Measurements from ENCODE around the gene SYTL4. TPM values are rescaled to one million over a fixed set of nuclear protein-coding genes. Genes with fewer than 3 reads are reported as not detected.
A peak's percentile ranks its signal among the peaks of the same experiment; 100 is the strongest.

SYTL4 gene
- total RNA-seq, 2 experiments from 2014 or later, result not detected

DNA sequence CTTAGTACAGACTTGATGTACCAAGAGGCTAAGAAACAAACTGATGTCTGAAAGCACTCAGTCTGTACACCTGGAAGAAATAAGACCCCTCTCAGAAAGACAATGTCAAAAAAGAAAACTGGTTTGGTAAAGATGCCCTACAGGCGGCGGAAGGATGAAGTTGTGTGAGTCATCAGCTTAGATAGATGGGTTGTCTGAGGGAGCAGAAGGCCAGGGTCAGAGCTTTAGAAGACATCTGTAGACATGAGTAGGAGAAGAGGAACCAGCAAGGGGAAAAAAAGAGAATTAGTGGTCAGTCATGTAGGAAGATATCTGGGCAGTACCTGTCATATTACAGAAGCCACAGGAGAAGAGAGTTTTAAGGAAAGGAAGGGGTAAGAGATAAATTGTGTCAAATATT lies 79.7 kb downstream of the SYTL4 start:
- H3K9me3 Mint-ChIP-seq, result no peaks in the 10 kb centered on the region
- H3K27ac Mint-ChIP-seq, result no peak overlapping the region
- DNase-seq, result no peak
- no peaks in the 10 kb centered on the region for H3K4me1 Mint-ChIP-seq
- H3K4me3 Mint-ChIP-seq, result no peak overlapping the region
- no peaks in the 10 kb centered on the region for H3K36me3 Mint-ChIP-seq (ENCODE audit: low read depth)
- POLR2A ChIA-PET, result no interaction called here
- CTCF ChIA-PET, result no interaction called here
- peaks cover 1% of the 10 kb centered on the region for H3K27me3 Mint-ChIP-seq

DNA sequence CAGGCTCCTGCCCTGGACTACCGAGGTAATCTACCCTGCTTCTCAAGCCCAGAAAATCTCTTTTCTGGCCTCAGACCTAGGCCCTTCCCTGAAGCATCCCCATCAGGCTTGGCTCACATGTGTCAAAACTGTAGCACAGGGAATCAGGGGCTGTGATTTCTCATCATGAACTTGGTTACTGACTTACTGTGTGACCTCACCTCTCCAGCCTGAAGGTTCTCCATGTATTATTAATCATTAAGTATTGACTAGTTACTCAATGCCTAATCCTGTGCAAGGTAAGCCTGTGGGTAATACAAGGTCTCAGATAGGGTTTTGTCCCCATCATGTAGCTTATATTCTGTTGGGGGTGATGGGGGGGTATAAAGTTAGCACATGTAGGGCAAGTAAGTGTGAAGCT lies 81.1 kb downstream of the SYTL4 start:
- CTCF ChIA-PET, result no interaction called here
- Mint-ChIP-seq H3K27me3 (peaks cover 1% of the 10 kb centered on the region), H3K4me1 (no peaks in the 10 kb centered on the region), H3K27ac (no peak overlapping the region), H3K9me3 (no peaks in the 10 kb centered on the region), H3K36me3 (ENCODE audit: low read depth) (no peaks in the 10 kb centered on the region), H3K4me3 (no peak overlapping the region)
- POLR2A ChIA-PET, result no interaction called here
- DNase-seq, result no peak

DNA sequence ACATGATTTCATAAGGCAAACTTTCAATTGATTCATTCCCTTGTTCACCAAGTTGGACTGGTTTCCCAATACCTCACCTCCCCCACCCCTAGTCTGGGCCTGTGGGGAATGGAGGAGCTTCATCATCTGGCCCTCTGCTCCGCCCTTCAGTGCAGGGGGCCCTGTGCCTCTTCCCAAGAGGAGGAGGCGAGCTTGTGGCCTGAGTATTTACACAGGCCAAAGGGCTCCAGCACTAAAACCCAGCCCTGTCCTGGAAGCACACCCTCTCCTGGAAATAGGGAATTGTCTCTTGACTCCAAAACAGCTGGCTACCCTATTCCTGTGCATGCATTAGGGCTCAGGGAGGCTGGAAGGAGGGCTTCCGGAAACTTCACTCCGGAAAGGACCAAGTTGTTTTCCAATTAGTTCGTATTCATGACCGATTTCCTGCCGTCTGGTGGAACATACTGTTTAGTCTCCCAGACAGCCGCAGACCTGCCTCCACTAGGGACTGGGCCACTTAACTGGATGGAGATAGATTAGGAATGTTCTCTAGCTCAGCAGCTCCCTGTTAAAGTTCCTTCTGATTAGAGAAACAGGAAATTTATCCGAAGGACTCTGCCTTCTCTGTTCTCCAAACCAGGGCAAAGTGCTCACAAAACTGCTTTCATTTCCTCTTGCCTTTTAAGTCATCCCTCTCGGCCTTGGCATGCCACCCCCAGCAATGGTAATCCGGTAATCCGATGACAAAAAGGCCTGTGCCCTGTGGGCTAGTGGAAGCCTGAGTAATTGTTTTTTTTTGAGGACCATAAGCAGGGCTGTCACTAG lies 82.2 kb downstream of the SYTL4 start:
- CTCF ChIA-PET, result no interaction called here
- Mint-ChIP-seq H3K9me3 (no peaks in the 10 kb centered on the region), H3K27ac (no peak overlapping the region)

DNA sequence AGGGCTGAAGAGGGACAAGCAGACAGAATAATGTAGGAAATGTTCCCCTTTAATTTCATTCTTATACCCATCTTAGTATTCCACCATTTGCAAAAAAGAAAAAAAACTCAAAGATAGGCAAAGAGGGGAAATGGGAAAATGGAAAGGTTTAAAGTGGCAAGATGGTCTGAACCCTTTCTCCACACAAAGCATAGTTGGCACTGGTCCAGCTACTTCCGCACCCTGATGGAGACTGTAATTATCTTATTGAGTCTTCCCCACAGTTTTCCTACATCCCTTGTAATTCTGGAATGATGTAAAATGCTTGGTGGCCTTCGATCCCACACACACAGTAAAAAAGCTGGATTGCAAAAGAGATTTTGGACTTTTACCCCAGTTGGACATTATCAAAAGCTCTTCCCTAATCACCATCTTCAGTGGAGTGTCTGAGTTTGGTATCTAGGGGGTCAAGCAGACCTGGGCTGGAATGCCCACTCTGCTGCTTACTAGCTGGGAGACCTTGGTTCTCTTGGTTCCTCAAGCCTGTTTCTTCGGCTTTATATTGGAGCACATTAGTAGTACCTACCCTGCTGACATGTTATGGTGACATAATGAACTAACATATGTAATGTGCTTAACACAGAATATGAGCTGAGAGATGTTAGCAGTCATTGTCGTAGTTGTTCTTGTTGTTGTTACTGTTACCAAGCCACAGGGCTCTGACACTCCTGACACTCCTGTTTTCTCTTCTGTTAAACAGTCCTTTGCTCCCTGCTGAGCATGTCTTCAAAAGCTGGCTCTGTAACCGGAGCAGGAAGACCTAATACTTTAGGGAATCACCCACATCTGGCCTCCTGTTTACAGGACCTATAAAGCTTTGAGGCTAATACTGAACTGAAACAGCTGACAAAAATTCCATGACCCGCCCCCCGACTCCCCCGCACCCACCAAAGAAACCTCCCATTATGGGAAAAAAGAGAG lies 83.2 kb downstream of the SYTL4 start:
- no peak overlapping the region for H3K27ac Mint-ChIP-seq
- H3K4me3 Mint-ChIP-seq, result no peak overlapping the region
- ChIA-PET CTCF (interaction anchor here (0.7 kb wide), 1 partner anchor 23 kb away, joined by 3 read pairs; no protein-coding TSS in a partner anchor), POLR2A (no interaction called here)
- no peaks in the 10 kb centered on the region for H3K36me3 Mint-ChIP-seq (ENCODE audit: low read depth)
- H3K9me3 Mint-ChIP-seq, result no peaks in the 10 kb centered on the region
- H3K27me3 Mint-ChIP-seq, result peaks cover 7% of the 10 kb centered on the region
- DNase-seq, result no peak
- no peaks in the 10 kb centered on the region for H3K4me1 Mint-ChIP-seq

More for the DNA sequence above, 82.2 kb downstream of the SYTL4 start:
- no peak for DNase-seq
- H3K4me1 Mint-ChIP-seq, result no peaks in the 10 kb centered on the region
- peaks cover 4% of the 10 kb centered on the region for H3K27me3 Mint-ChIP-seq
- H3K4me3 Mint-ChIP-seq, result no peak overlapping the region
- H3K36me3 Mint-ChIP-seq (ENCODE audit: low read depth), result no peaks in the 10 kb centered on the region
- POLR2A ChIA-PET, result no interaction called here

DNA sequence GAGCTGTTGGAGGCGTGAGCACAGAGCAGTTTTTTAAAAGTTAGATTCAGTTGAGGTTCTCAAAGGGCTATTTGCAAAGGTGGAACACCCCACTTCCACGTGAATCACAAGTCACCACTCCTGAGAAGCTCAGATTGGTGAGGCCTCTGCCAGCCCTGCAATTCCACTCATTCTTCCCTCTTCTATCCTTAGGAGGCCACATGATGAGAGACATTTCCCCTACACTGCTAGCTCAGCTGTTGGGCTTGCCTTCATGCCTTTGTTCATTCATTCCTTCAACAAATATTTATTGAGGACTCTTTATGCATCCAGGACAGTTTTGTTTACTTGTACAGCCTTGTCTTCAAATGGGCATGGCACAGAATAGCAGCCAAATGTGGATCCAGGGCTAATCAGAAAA lies 84.2 kb downstream of the SYTL4 start:
- no peaks in the 10 kb centered on the region for H3K4me1 Mint-ChIP-seq
- DNase-seq, result no peak

DNA sequence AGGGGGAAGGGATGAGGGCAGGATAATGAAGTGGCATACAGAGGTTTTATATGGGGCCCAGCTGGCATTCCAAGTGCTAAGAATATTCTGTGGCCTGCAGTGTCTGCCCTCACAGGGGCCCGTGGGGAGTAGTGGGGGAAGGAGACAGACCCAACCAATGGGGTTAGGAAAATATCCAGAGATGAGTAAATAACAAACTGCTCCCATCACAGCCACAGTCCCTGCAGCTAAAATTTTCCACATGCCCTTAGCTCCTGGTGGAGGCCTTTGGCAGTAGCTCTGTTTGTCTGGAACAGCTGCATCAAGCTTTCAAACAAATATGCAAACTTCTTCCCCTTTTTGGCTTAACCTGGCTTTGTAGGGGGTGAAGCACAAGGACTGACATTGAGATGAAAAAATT lies 84.8 kb downstream of the SYTL4 start:
- no peaks in the 10 kb centered on the region for H3K9me3 Mint-ChIP-seq
- DNase-seq, result no peak
- ChIA-PET POLR2A (no interaction called here), CTCF (no interaction called here)
- no peak overlapping the region for H3K27ac Mint-ChIP-seq
- peaks cover 7% of the 10 kb centered on the region for H3K27me3 Mint-ChIP-seq
- no peaks in the 10 kb centered on the region for H3K4me1 Mint-ChIP-seq
- no peaks in the 10 kb centered on the region for H3K36me3 Mint-ChIP-seq (ENCODE audit: low read depth)
- H3K4me3 Mint-ChIP-seq, result no peak overlapping the region

More for the DNA sequence above, 84.2 kb downstream of the SYTL4 start:
- Mint-ChIP-seq H3K36me3 (ENCODE audit: low read depth) (no peaks in the 10 kb centered on the region), H3K9me3 (no peaks in the 10 kb centered on the region), H3K27me3 (peaks cover 7% of the 10 kb centered on the region), H3K4me3 (no peak overlapping the region), H3K27ac (no peak overlapping the region)
- ChIA-PET POLR2A (no interaction called here), CTCF (no interaction called here)

DNA sequence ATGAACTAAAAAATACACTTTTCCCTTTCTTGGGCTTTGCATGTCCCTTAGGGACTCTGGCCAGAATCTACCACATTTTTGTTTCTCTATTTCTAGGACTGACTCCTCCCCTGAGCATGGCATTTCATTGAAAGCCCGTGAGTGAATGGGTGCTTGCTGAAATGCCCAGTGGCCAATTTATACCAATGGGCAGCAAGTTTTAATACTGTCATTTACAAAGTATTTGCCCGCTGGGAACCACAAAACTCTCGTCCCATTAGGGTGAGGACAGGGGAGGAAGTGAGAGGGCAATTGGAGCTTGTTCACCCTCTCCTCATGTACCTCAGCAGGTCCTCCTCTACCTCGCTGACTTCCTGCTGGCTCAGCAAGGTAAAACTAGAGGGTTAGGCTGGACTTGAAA lies 86.8 kb downstream of the SYTL4 start:
- CTCF ChIA-PET, result no interaction called here
- Mint-ChIP-seq H3K4me1 (no peaks in the 10 kb centered on the region), H3K27me3 (peaks cover 11% of the 10 kb centered on the region)

DNA sequence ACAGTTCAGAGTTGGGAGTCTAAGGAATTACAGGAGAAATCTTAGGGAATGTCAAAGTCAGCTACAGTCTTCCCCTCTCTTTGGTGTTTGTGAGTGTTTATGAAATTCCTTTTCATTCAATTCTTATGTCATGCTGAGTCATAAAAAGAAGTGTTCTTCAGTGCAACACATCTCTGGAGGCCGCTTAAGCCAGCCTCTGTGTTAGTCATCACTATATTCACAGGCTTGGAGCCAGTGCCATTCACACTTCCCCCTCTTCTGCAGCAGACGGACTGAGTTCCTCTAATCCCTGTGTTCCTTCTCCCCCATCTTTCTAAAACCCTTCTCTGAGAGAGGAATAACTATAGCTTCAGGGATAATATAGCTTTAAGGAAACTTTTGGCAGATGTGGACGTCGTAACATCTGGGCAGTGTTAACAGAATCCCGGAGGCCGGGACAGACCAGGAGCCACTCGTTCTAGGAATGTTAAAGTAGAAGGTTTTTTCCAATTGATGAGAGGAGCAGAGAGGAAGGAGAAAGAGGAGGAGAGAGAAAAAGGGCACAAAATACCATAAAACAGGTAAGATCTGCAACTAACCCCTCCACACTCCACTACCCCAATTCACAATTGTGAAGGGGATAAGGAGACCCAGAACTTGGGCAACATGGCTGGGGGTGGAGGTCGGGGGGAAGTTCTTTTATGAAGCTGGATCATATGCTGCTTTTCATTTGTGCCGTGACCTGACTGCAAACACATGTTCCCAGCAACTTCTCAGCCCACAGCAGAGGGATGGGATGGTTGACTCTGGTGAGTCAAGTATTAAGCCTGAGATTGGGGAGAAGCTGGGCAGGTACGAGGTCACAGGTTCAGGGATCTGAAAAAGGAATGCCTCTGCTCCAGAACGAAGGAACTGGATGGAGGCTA lies 87.7 kb downstream of the SYTL4 start, which contains the start of gene SRPX2:
Gene SRPX2 (plus strand): TSS at position 244 of the 905 bp plus-strand sequence. CDS start 2,124 bp downstream, outside the sequence.
- DNase-seq, result no peak
- Mint-ChIP-seq H3K9me3 (no peaks in the 10 kb centered on the region), H3K4me1 (no peaks in the 10 kb centered on the region), H3K36me3 (ENCODE audit: low read depth) (no peaks in the 10 kb centered on the region), H3K27ac (no peak within 1 kb of the TSS), H3K4me3 (no peak within 1 kb of the TSS), H3K27me3 (peaks cover 17% of the 10 kb centered on the region)
- ChIA-PET POLR2A (no interaction called here), CTCF (no interaction called here)

More for the DNA sequence above, 86.8 kb downstream of the SYTL4 start:
- Mint-ChIP-seq H3K27ac (no peak overlapping the region), H3K9me3 (no peaks in the 10 kb centered on the region), H3K36me3 (ENCODE audit: low read depth) (no peaks in the 10 kb centered on the region), H3K4me3 (no peak overlapping the region)
- POLR2A ChIA-PET, result no interaction called here
- DNase-seq, result no peak

DNA sequence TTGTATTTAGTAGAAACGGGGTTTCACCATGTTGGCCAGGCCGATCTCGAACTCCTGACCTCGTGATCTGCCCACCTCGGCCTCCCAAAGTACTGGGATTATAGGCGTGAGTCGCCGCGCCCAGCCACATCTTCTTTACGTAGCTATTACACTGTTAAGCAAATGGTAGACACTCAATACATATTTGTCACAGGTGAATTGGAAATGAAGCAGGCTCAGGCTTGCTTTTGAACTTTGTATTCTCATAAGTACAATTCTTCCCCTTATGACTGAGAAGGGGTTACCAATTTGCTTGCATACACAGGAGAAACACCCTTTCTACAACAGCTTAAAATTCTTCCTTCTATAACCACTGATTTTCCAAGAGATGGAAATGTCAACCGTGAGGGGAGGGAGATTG lies 88.7 kb downstream of the SYTL4 start:
- Mint-ChIP-seq H3K27ac (no peak overlapping the region), H3K4me1 (no peaks in the 10 kb centered on the region), H3K36me3 (ENCODE audit: low read depth) (no peaks in the 10 kb centered on the region), H3K27me3 (peaks cover 20% of the 10 kb centered on the region), H3K4me3 (no peak overlapping the region), H3K9me3 (no peaks in the 10 kb centered on the region)
- CTCF ChIA-PET, result no interaction called here
- POLR2A ChIA-PET, result no interaction called here
- no peak for DNase-seq

DNA sequence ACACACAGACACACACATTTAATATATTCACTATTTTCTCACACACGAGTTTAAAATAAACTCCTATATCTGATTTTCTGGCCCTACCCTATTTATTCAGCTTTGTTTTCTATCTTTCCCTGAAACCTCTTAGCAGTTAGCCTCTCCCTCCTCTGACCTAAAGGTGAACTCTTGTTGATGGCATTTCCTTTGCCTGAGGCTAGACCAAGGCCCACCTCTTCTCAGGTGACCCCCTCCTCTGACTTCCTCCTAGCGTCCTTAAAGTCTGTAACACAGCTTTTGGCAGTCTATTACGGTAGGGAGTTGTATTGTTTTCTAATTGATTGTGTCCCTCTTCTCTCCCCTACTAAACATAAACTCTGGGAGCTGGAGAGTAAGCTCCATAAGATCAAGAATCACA lies 89.6 kb downstream of the SYTL4 start:
- H3K27ac Mint-ChIP-seq, result no peak overlapping the region
- no peaks in the 10 kb centered on the region for H3K9me3 Mint-ChIP-seq
- H3K4me3 Mint-ChIP-seq, result no peak overlapping the region
- no peaks in the 10 kb centered on the region for H3K36me3 Mint-ChIP-seq (ENCODE audit: low read depth)
- DNase-seq, result no peak
- H3K27me3 Mint-ChIP-seq, result peaks cover 18% of the 10 kb centered on the region
- CTCF ChIA-PET, result no interaction called here
- POLR2A ChIA-PET, result no interaction called here
- no peaks in the 10 kb centered on the region for H3K4me1 Mint-ChIP-seq

DNA sequence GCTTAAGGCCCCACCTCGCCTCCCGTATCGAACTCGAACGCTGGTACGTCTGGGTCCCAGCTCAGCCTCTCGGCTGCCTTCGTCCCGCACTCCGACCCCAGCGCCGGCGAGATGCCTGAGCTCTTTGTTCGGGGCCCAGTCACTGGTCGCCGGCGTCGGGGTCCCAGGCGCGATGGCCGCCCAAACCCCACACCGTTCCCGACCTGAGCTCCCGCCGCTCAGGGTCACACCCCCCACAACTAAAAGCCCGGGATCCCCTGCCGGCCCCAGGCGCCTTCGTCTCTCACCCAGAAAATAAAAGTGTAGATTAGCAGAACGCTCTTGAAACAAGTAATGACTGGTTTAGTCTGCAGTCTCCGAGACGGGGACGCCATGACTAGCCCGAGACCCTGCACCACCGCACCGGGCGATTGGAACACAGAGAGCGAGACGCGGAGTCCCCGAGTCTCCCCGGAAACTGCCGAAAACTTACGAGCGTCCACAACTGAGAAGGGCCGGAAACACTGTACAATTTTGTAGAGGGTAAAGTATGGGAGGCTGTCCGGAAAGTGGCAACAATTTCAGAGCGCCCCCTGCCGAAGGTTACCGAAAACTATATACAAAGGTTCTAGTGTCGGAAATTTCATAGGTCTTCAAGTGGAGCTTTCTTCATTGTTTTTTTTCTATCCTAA lies 95.5 kb downstream of the SYTL4 start, which contains the start of gene TSPAN6:
Gene TSPAN6 (minus strand): TSS at position 486 of the 671 bp plus-strand sequence. CDS start 112 bp downstream, at position 374.
- Mint-ChIP-seq H3K27ac (no peak within 1 kb of the TSS), H3K9me3 (no peaks in the 10 kb centered on the region)

DNA sequence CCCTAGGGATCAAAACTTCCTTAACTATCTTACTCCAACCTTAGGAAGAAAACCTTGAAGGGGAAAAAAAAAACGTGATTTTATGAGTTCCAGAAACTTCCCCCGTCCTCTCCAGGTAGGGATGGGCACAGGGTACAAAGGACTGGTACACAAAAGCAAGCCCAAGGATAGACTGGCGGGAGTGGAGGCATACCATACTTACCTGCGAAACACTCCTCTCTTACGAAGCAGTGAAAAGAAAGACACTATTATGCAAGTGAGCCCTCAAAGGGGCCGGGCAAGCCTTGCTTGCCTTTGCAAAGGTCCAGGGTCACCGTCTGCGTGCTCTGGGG lies 96.0 kb downstream of the SYTL4 start:
- H3K27me3 Mint-ChIP-seq, result peaks cover 28% of the 10 kb centered on the region
- no peak overlapping the region for H3K27ac Mint-ChIP-seq
- no peaks in the 10 kb centered on the region for H3K9me3 Mint-ChIP-seq
- no peaks in the 10 kb centered on the region for H3K36me3 Mint-ChIP-seq (ENCODE audit: low read depth)
- H3K4me1 Mint-ChIP-seq, result peaks cover 3% of the 10 kb centered on the region
- no peak for DNase-seq
- no peak overlapping the region for H3K4me3 Mint-ChIP-seq
- POLR2A ChIA-PET, result no interaction called here
- CTCF ChIA-PET, result interaction anchor here (2.5 kb wide), 1 partner anchor 21 kb away, joined by 9 read pairs; no protein-coding TSS in a partner anchor

More for the DNA sequence above, 95.5 kb downstream of the SYTL4 start, which contains the start of gene TSPAN6:
- POLR2A ChIA-PET, result no interaction called here
- Mint-ChIP-seq H3K36me3 (ENCODE audit: low read depth) (no peaks in the 10 kb centered on the region), H3K27me3 (peaks cover 29% of the 10 kb centered on the region), H3K4me1 (peaks cover 3% of the 10 kb centered on the region), H3K4me3 (peak within 1 kb of the TSS; percentile 71)
- CTCF ChIA-PET, result interaction anchor here (2.5 kb wide), 1 partner anchor 22 kb away, joined by 9 read pairs; no protein-coding TSS in a partner anchor
- peak; percentile 61 for DNase-seq
